ENCODE data around the gene ARHGEF4.

The ARHGEF4 gene

DNA sequence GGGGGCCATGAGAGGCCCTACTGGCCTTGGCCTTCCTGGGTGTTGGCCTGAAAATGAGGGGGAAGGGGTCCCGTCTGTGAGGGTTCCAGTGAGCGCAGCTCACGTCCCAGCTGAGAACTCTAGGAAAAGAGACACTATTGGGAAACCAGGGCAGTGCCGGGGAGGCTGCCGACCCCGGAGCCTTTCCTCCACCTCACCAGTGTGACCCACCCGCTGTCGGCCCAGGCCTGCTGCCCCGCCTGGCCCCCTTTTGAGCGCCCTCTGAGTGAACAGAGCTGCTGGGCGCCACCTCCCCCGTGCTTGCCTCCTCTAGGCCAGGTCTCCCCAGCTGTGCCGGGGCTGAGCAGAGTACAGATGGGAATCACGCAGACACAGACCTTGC is 17.5 kb upstream of the ARHGEF4 start:
- no peaks in the 10 kb centered on the region for H3K9me3 ChIP-seq (ENCODE audit: insufficient read depth, low read depth, low read length)
- no peaks in the 10 kb centered on the region for H3K9me2 ChIP-seq (replicated peaks; ENCODE audit: low read depth, low read length)
- H3K4me2 ChIP-seq (ENCODE audit: low read depth, low read length, poor library complexity, severe bottlenecking), result no peak overlapping the region
- no peaks in the 10 kb centered on the region for H3F3A ChIP-seq (ENCODE audit: low read depth)
- no peaks in the 10 kb centered on the region for H3K79me2 ChIP-seq (ENCODE audit: insufficient read depth, low read length)
- H3K27me3 ChIP-seq (ENCODE audit: insufficient read depth, low read length, poor library complexity, severe bottlenecking), result no peaks in the 10 kb centered on the region
- no peaks in the 10 kb centered on the region for H3K4me1 ChIP-seq (ENCODE audit: insufficient read depth, low read length, poor library complexity, severe bottlenecking)
- H2AFZ ChIP-seq (ENCODE audit: low read length), result 0 out of 2 replicates have a peak overlapping the region, but pooled peaks have one; percentile 33
- no peak overlapping the region for H3K4me3 ChIP-seq (ENCODE audit: low read length, poor library complexity, severe bottlenecking)
- H3K9ac ChIP-seq (ENCODE audit: low read depth, low read length, poor library complexity, severe bottlenecking), result no peak overlapping the region
- H3K36me3 ChIP-seq (ENCODE audit: insufficient read depth, low read length), result no peaks in the 10 kb centered on the region
- TF ChIP-seq, protein P1, sequence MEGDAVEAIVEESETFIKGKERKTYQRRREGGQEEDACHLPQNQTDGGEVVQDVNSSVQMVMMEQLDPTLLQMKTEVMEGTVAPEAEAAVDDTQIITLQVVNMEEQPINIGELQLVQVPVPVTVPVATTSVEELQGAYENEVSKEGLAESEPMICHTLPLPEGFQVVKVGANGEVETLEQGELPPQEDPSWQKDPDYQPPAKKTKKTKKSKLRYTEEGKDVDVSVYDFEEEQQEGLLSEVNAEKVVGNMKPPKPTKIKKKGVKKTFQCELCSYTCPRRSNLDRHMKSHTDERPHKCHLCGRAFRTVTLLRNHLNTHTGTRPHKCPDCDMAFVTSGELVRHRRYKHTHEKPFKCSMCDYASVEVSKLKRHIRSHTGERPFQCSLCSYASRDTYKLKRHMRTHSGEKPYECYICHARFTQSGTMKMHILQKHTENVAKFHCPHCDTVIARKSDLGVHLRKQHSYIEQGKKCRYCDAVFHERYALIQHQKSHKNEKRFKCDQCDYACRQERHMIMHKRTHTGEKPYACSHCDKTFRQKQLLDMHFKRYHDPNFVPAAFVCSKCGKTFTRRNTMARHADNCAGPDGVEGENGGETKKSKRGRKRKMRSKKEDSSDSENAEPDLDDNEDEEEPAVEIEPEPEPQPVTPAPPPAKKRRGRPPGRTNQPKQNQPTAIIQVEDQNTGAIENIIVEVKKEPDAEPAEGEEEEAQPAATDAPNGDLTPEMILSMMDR (conservative IDR thresholded peaks at IDR 0.05; ENCODE audit: low read length), result no peak
- H4K20me1 ChIP-seq (ENCODE audit: insufficient read depth, low read length, poor library complexity, severe bottlenecking), result no peaks in the 10 kb centered on the region

DNA sequence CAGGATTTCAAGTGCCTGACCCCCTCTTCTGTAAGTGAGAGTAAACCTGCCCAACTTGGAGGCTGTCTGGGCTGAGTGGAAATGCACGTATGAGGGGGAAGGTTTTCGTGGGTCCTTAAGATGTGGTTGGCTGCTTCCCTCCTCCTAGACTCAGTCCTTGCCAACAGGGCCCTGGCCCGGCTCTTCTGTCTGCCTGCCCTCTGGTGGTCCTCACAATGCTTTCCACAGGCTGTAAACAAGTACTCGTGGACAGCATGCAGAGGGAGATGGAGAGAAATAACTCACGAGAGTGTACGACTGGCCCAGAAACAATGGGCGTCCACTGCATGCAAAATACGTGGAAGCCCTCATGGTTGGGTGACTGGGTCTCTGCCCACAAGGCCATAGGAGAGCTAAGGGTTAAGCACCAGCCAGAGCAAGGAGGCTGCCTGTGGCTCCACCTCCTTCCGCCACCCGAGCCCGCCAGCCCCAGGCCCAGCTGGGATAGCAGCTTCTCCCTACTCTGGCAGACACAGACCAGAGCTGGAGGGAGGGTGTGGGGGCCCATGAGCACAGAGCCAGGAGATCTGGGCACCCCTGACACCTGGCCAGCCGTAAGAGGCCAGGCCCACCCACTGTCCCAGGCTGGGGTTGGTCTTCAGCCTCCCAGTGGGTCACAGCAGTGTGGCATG is 17.0 kb upstream of the ARHGEF4 start:
- H3K4me1 ChIP-seq (ENCODE audit: insufficient read depth, low read length, poor library complexity, severe bottlenecking), result no peaks in the 10 kb centered on the region
- H3K79me2 ChIP-seq (ENCODE audit: insufficient read depth, low read length), result no peaks in the 10 kb centered on the region
- H3F3A ChIP-seq (ENCODE audit: low read depth), result no peaks in the 10 kb centered on the region
- H3K9ac ChIP-seq (ENCODE audit: low read depth, low read length, poor library complexity, severe bottlenecking), result no peak overlapping the region
- H3K4me2 ChIP-seq (ENCODE audit: low read depth, low read length, poor library complexity, severe bottlenecking), result no peak overlapping the region
- no peaks in the 10 kb centered on the region for H3K9me3 ChIP-seq (ENCODE audit: insufficient read depth, low read depth, low read length)
- no peak for TF ChIP-seq EZH2phosphoT487 (IDR thresholded peaks at IDR 0.05; ENCODE audit: borderline replicate concordance)
- TF ChIP-seq, protein P1 (conservative IDR thresholded peaks at IDR 0.05; ENCODE audit: low read length), result peak; percentile 24; the same call in 1 of the 2 replicates
- no peak overlapping the region for H3K4me3 ChIP-seq (ENCODE audit: low read length, poor library complexity, severe bottlenecking)
- no peaks in the 10 kb centered on the region for H4K20me1 ChIP-seq (ENCODE audit: insufficient read depth, low read length, poor library complexity, severe bottlenecking)
- H3K9me2 ChIP-seq (replicated peaks; ENCODE audit: low read depth, low read length), result no peaks in the 10 kb centered on the region
- H3K36me3 ChIP-seq (ENCODE audit: insufficient read depth, low read length), result no peaks in the 10 kb centered on the region
- peak overlapping the region; percentile 33; the same call in 1 of the 2 replicates for H2AFZ ChIP-seq (ENCODE audit: low read length)
- no peaks in the 10 kb centered on the region for H3K27me3 ChIP-seq (ENCODE audit: insufficient read depth, low read length, poor library complexity, severe bottlenecking)

DNA sequence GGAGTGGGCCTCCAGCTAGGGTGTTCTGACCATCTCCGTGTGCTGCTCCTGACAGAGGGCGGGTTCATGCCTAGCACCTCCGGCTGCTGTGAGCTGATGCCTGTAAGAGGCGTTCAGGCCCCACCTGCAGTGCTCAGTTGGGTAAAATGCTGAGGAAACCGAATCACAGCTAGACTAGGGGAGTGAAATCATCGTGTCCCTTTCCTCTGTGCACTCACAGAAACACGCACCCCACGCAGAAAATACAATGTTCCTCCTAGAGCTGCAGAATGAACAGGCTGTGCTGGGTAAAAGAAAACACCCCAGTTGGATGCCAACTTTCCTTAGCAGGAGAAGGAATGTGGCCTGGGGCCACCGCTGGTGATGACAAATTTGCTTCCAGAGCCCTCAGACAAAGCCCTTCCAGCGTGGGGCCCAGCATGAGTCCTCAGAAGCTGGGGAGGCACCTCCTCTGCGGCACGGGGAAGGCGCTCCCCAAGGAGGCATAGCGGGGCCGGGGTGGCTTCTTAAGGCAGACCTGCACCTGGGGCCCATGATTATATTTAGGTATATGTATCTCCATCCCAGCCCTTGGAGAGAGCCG is 16.3 kb upstream of the ARHGEF4 start:
- Histone ChIP-seq H2AFZ (ENCODE audit: low read length) (no peak overlapping the region; the same call in 1 of the 2 replicates), H3K9me3 (ENCODE audit: insufficient read depth, low read depth, low read length) (no peaks in the 10 kb centered on the region)

More for the DNA sequence above, 16.3 kb upstream of the ARHGEF4 start:
- Histone ChIP-seq H3K9me2 (replicated peaks; ENCODE audit: low read depth, low read length) (no peaks in the 10 kb centered on the region), H3K4me2 (ENCODE audit: low read depth, low read length, poor library complexity, severe bottlenecking) (no peak overlapping the region), H3K27me3 (ENCODE audit: insufficient read depth, low read length, poor library complexity, severe bottlenecking) (no peaks in the 10 kb centered on the region), H3K4me3 (ENCODE audit: low read length, poor library complexity, severe bottlenecking) (no peak overlapping the region), H3K9ac (ENCODE audit: low read depth, low read length, poor library complexity, severe bottlenecking) (no peak overlapping the region), H3F3A (ENCODE audit: low read depth) (no peaks in the 10 kb centered on the region), H4K20me1 (ENCODE audit: insufficient read depth, low read length, poor library complexity, severe bottlenecking) (no peaks in the 10 kb centered on the region), H3K36me3 (ENCODE audit: insufficient read depth, low read length) (no peaks in the 10 kb centered on the region), H3K79me2 (ENCODE audit: insufficient read depth, low read length) (no peaks in the 10 kb centered on the region), H3K4me1 (ENCODE audit: insufficient read depth, low read length, poor library complexity, severe bottlenecking) (no peaks in the 10 kb centered on the region)
- TF ChIP-seq EZH2phosphoT487 (IDR thresholded peaks at IDR 0.05; ENCODE audit: borderline replicate concordance), result no peak
- TF ChIP-seq, protein P1 (conservative IDR thresholded peaks at IDR 0.05; ENCODE audit: low read length), result no peak

All from Loucy (cell line).